Measurements from ENCODE around the gene DHRS9.
"Not testable (repeated sequence)": the region's sequence is repeated elsewhere in the genome, so short reads cannot be mapped to it uniquely, and the experiment has no call there.

DHRS9 gene

GRCh38 chr2:169050476-169051240 is 18.7 kb upstream of the DHRS9 start:
- peak; percentile 19 for DNase-seq (ENCODE audit: low read depth)
- TF ChIP-seq CTCF (IDR thresholded peaks at IDR 0.05; ENCODE audit: low read depth, low read length) (no peak), MAX (IDR thresholded peaks at IDR 0.05; ENCODE audit: low read depth, low read length) (no peak), POLR2A (IDR thresholded peaks at IDR 0.05; ENCODE audit: extremely low read depth, insufficient read length) (no peak), MYC (IDR thresholded peaks at IDR 0.05; ENCODE audit: low read depth, low read length) (no peak)
- H3K4me3 ChIP-seq (ENCODE audit: low read depth, low read length): no peak overlapping the region

- H3K4me3 ChIP-seq (ENCODE audit: low read depth, low read length); DNase-seq (ENCODE audit: low read depth): not testable (repeated sequence)
These were observed 14.8 kb upstream of the DHRS9 start for GRCh38 chr2:169054575-169054974.

GRCh38 chr2:169064199-169064598 is 5.2 kb upstream of the DHRS9 start:
- DNase-seq (ENCODE audit: low read depth); H3K4me3 ChIP-seq (ENCODE audit: low read depth, low read length): not testable (repeated sequence)

- no peak for DNase-seq (ENCODE audit: low read depth)
- TF ChIP-seq MAX (IDR thresholded peaks at IDR 0.05; ENCODE audit: low read depth, low read length) (no peak), POLR2A (IDR thresholded peaks at IDR 0.05; ENCODE audit: extremely low read depth, insufficient read length) (no peak), MYC (IDR thresholded peaks at IDR 0.05; ENCODE audit: low read depth, low read length) (no peak), CTCF (IDR thresholded peaks at IDR 0.05; ENCODE audit: low read depth, low read length) (no peak)
- no peak overlapping the region for H3K4me3 ChIP-seq (ENCODE audit: low read depth, low read length)
These were observed 3.9 kb upstream of the DHRS9 start for GRCh38 chr2:169065422-169065821.

GRCh38 chr2:169065864-169066517 is 3.4 kb upstream of the DHRS9 start:
- no peak for DNase-seq (ENCODE audit: low read depth)
- TF ChIP-seq CTCF (IDR thresholded peaks at IDR 0.05; ENCODE audit: low read depth, low read length) (no peak), MYC (IDR thresholded peaks at IDR 0.05; ENCODE audit: low read depth, low read length) (no peak), POLR2A (IDR thresholded peaks at IDR 0.05; ENCODE audit: extremely low read depth, insufficient read length) (no peak), MAX (IDR thresholded peaks at IDR 0.05; ENCODE audit: low read depth, low read length) (no peak)
- no peak overlapping the region for H3K4me3 ChIP-seq (ENCODE audit: low read depth, low read length)

GRCh38 chr2:169066897-169067296 is 2.5 kb upstream of the DHRS9 start:
- no peak overlapping the region for H3K4me3 ChIP-seq (ENCODE audit: low read depth, low read length)

GRCh38 chr2:169069833-169070232 is 470 bp downstream of the DHRS9 start:
- TF ChIP-seq MAX (IDR thresholded peaks at IDR 0.05; ENCODE audit: low read depth, low read length): no peak
- no peak for TF ChIP-seq POLR2A (IDR thresholded peaks at IDR 0.05; ENCODE audit: extremely low read depth, insufficient read length)
- no peak for TF ChIP-seq MYC (IDR thresholded peaks at IDR 0.05; ENCODE audit: low read depth, low read length)
- TF ChIP-seq CTCF (IDR thresholded peaks at IDR 0.05; ENCODE audit: low read depth, low read length): no peak
- DNase-seq (ENCODE audit: low read depth): no peak
- peak overlapping the region; percentile 85 for H3K4me3 ChIP-seq (ENCODE audit: low read depth, low read length)

More at GRCh38 chr2:169066897-169067296, 2.5 kb upstream of the DHRS9 start:
- TF ChIP-seq MAX (IDR thresholded peaks at IDR 0.05; ENCODE audit: low read depth, low read length) (no peak), POLR2A (IDR thresholded peaks at IDR 0.05; ENCODE audit: extremely low read depth, insufficient read length) (no peak)
- DNase-seq (ENCODE audit: low read depth): peak; percentile 60

All from NB4 (cell line).